GM19328 (cell line): ENCODE data around the gene ZNF503.

Source experiments
- ATAC-seq: cut with Tn5 transposase; IDR thresholded peaks from one replicate; pipeline ENCODE4 v1.9.1; 2021; ENCODE audit warnings: mild to moderate bottlenecking, moderate library complexity; ENCODE audit not compliant: unreplicated experiment

The ZNF503 gene

DNA sequence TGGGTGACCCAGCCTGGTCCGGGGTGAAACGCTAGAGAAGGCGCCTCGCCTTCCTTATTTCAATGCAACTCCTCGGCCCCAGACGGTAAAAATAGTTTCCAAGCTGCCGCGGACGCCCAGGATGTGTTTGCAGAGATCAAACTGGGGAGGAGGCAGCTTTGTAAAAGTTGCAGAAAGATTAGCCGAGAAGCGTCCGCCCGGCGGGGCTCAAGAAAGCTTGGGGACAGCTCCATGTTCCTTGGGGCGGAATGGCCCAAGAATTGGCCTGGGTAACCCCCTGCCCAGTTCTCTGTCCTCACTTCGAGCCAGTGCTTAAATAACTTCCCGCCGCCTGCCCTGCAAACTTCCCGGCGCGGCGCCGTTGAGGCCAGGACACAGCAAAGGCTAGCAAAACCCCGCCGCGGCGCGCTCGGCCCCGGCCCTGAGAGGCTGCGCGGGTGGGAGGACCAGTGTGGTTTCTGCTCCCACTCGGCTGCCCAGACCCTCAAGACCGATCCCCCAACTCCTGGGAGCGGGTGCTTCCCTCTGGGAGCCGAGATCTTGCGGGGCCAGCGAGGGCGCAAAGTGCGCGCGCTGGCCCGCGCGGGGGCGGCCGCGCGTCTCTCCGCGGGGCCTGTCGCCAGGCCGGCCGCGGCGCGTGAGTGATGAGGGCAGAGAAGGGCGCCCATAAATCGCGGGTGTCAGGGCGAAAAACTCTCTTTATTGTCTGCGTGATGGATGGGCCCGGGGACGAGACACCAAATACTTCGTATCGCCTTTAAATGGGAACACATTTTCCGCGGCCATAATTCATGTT lies 6.3 kb upstream of the ZNF503 start:
- ATAC-seq: no peak

DNA sequence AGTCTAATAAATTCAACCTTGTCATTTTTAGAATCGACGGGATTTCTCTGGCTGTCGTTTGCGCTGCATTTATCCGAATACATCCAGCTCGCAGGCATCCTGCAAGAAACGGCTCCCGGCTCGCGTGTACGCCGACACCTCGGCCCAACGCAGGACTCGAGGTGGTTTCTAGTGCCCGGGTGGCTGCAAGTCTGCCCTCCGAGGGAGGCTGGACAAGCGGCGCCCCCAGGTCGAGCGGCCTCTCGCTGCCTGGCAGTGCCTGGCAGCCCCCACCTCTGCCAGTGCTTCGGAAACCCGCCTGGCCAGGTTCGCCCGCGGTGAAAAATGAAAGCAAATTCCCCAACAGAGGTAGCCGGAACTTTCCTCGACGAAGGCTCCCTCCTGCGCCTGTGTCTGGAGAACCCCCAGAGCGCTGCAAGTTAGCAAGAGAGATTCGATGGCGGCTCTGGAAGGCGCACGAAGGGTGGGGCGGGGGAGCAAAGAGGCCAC lies 5.7 kb upstream of the ZNF503 start:
- no peak for ATAC-seq

DNA sequence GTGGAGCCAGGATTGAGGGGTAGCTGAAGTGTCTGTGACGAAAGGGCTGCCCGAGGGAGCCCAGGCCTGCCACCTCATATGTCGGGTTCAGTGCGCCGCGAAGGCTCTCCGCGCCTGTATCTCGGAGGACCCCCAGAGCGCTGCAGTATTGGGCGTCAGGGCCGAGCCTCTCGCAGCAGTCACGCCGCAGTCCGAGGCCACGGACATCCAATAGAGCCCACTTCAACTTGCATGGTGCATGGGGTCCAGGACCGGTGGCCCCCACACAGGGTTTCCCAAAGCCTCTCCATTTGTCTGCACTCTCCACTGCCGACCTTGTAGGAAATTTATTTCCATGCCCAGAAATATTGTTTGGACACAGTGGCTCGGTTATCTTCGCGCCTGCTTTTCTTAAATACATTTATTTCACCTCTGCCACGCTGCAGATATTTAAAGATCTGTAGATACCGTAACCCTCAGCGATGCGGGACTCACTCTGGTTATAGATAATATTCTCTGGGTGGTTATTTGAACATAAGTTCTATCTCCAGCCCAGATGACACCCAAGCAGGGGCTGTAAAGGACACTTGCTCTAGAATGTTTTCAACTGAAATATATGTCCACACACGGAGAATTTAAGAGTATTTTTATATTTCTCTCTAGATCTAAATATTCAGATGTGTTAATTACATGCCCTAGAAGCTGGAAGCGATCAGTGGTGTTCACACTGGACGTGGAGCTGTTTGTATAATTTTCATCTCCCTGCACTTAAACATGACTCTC lies 5.1 kb upstream of the ZNF503 start:
- ATAC-seq: no peak

DNA sequence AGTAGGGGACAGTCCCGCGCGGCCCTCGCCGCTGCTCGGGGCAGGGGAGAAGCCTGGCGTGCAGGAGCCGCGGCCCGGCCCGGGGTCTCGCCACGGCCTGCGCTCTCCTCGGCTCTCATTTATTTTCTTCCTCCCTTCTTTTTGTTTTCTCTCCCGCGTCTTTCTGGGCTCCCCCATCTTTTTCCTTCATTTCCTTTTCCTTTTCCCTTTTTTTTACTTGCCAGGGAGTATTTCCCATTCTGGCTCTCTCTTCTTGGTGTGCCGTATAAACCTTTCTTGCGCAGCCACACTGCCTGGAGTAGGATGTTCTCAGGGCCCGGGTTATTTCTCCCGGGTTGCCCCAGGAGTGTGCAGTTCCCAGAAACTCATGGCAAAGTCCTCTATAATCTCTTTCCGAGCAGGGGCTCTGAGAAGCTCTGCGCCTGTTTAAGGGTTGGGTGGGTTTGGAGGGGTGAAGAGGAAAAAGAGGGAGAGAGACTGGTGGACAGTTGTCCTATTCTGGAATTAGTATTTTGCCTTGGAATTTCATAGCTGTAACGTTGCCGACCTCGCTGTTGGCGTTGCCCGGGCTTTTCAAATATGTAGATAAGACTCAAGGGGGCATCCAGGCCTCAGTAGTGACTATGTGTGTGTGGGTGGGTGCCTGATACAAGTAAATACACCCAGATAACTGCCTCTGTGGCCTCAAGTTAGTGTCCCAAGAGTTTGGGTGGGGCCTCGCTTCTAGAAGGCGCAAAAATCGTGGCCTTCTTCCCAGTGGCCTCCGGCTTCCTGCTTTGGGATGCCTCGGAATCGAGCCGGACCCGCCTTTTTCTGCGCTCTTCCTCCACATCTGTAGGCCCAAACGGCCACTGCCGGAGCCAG lies 4.3 kb upstream of the ZNF503 start:
- ATAC-seq: no peak

DNA sequence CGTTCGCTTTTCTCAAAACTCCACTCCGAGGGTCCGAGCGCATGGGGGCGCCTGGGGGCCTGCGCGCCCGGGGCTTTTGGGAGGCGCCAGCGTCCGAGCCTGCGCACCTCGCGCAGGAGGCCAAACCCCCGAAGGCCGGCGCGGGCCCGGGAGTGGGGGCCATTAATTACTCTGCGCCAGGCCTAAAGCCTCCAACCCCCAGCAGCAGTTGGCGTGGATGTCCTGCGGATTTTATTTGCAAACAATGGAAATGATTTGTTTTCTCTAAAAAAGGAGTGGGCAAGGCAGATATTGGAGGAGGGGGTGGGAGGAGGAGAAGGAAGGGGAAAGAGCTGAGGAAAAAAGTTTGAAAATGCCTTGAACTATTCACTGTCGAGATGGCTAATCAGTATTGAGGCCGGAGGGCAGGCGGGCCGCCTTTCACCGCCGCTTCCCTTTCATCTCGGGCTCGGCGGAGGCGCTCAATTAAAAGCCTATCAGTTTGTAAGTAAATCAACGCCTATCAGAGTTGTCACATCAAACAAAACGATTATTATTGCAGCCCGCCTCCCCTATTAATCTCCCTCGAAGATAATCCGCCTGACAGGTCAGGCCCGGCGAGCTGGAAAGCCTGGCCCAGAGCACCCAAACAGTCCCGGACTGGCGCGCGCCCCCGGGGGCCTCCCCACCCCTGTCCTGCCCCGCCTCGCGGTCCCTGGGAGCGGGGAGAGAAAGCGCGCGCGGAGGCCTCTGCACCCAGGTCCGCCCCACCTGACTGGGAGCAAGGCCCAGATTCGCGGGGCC lies 3.4 kb upstream of the ZNF503 start:
- ATAC-seq: no peak

DNA sequence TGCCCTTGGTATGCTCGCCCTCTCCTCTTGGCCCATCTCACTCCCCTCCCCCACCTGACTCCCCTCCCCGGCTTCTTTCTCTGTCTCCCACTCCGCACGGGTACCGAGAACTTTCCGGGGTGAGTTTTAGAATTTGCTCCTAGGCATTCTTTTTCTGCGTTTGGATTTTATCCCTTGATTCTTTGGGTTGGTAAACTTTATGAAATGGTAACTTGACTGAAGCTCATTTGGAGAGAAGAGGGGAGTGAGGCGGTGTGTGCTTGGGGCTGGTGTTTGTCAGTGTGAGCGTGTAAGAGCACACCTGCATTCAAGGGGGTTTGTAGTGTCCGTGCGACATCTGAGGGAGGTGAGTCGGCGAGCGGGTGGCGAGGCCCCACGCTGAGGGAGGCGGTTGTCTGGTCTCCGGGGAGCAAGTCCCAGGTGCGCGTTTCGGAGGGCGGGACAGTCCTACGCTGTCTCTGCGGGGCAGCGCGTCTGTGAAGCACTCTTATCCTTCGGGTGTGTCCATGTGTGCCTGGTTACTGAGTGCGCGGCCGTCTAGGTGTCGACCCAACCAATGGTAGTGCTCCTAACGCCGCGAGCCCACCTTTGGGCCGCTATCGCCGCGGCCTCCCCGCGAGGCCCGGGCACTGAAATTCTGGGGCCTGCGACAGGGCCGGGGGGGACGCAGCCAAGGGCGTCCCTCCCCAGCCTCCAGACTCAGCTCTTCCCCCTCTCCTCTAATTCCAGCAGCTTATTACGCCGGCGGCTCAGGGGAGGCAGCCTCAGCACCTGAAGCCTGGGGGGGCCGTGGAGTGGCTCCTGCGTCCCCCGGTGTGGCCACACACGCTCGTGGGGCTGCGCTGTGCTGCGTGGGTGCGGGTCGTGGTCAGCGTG lies 2.6 kb upstream of the ZNF503 start:
- ATAC-seq: no peak

DNA sequence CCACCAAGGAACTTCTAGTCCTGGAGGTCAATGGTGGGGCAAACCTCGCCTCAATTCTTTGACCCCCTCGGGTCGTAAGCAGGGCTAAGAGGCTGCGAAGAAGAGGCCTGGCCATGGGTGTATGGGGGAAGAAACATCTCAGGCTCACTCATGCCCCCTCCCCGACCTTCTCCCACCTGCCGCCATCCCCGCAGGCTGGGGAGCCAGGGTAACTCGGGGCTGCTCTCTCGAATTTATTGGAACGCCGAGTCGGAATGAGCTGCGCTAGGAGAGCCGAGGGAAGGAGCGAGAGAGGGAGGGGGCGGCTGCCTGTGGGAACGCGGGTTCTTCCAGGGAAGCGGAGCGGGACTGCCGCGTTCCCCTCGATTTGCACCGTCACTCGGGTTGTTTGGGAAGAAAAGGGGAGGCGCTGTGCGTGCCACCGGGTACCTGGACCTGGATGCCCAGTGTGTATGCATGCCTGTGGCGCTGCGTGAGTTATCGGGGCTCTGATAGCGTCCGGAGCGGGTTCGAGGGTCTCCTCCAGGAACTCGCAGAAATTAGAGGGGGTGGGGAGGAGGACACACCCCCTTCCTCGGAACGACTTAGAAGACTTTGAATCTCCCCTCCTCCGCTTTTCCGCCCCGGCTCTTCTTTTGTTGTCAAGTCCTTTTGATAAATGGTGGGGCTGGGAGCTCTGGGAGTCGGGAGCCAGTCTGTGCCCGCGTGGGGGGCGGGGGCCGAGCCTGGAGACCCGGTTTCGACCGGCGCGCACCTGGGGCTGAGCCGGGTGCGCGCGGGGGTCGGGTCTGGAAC lies 1.8 kb upstream of the ZNF503 start:
- ATAC-seq: no peak

DNA sequence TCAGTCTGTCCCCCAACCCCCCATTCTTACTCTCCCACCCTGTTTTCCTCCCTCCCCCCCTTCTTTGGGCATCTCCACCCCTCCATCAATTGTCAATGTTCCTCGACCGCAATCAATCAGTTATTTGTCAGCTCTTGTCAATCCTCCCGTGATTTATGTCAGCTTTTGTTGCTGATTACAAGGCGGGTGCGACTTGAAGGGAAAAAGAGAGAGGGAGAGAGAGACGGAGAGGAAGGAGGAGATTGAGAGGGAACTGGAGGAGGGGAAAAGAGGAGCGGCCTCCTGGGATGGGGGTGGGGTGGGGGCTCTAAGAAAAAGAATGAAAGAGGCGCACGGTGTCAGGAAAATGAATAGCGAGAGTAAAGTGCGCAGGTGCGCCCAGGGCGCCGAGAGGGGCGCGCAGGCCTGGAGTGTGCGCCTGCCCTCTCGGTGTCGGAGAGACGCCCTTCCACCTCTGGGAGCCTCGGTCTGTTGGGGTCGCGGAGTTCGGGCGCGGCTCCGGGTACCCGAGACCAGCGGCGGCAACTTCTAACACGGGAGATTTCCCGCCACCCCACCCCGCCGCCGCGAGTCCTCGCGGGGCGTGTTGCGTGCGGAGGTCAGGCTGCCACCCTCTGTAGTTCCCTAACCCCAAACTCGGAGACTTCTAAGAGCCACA lies 1.1 kb upstream of the ZNF503 start:
- no peak for ATAC-seq

DNA sequence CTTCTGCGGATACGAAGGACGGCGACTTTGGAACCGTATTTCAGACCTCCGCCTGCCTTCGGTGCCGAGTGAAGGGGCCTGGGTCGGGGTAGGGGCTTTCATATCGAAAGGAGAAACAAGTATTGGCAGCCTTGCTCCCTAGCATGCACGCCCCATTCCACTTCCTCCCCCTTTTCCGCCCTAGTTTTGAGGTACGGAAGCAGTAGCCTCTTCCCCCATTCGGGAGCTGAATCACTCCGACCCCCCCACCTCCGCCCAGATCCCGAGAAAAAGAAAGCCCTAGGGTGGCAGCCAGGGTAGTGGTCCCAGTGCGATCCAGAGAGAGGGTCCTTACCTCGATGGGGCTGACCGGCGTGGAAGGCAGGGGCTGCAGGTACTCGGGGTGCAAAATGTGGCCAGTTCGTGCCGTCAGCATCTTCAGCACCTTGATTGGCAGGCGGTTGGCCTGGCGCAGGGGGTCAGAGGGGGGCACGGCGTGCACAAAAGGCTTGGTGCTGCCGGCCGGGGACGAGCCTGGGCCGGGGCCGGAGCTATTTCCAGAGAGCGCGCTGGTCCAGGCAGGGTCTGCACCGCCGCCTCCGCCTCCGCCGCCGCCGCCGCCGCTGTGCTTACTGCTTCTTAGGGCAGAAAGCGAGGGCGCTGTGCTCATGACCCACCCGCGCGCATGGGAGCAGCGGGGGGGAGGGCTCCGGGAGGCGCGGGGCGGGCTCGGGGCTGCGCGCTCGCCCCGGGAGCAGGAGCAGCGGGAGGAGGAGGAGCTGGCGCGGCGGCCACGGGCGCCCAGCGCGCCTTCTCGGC lies 594 bp downstream of the ZNF503 start:
- ATAC-seq: no peak

DNA sequence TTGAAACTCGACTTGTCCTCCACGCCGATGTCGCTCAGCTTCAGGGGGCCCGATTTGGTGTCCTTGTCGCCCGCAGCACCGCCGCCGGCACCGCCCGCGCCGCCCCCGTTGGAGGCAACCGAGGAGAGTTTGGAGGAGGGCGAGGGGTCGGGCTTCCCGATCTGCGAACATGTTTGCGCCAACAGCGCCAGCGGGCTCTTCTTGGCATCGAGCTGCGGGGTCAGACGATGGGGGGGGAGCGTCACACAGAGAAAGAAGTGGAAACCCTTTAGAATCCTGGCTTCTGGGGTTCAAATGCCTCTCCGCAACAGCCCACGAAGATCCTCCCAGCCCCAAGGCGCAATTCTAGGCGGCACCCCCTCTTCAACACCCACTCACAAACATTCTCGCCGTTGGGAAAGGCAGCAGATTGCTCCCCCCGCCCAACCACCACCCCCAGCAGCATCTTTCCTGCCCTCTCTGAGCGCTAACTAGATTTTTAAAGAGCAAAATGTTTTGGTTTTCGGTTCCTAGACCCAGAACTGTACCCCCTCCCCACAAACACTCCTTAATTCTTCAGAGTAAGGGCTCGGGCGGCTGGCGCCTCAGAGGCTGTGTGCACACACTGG lies 1.3 kb downstream of the ZNF503 start:
- no peak for ATAC-seq

DNA sequence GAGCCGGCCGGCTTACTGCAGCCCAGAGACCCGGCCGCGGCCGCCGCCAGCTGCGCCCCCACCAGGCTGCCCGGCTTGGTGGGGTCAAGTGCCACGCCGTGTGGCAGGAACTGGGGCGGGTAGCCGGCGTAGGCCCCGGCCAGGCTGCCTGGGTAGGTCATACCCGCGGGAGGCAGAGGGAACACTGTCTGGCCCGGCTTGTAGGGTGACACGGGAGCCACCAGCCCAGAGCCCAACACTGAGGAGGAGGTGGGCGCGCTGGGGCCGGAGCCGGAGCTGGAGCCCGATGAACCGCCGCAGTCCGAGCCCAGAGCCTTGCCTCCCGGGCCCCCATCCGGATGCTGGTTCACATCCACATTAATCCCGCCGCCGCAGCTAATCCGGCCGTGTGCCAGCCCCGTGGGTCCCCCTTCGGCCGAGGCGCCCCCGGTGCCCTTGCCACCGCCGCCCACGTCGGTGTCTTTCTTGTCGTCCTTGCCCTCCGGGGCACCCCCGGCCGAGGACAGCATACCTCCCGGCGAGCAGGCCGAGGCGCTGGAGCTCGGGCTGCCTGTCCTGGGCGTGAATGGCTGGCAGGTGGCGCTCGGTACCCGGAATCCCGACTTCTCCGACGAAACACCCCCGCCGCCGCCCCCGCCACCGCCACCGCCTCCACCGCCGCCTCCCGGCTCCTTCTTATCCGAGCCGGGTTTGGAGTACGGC lies 2.0 kb downstream of the ZNF503 start:
- ATAC-seq: no peak

DNA sequence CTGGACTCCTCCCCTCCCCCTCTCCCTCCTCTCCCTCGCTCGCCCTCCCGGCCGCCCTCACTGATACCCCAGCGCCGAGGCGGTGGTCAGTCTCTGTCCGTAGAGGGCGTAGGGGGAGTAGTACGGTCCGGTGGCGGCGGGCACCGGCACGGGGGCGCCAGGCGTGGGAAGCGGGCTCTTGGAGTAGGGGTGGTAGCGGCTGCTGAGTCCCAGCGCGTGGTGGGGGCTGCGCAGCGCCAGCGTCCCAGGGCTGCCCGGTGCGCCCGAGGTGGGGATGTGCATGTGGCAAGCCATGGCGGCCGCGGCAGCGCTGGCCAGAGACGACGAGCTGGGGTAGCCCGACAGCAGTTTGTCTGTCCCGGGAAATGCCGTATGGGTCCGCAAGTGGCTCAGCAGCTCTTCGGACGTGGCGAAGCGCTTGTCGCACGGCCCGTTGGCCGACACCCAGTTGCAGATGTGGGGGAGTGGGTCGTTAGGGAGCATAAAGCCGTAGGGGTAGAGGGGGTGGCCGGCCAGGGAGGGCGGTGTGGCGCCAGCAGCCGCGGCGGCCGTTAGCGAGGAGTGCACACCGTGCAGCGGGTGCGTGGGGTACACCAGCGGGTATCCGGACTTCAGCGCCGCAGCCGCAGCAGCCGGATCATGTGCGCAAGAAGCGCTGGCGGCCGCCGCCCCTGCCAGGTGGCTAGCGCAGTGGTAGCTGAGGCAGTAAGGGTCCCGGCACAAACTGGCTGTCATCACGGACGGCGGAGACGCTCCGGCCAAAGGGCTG lies 2.7 kb downstream of the ZNF503 start:
- no peak for ATAC-seq

DNA sequence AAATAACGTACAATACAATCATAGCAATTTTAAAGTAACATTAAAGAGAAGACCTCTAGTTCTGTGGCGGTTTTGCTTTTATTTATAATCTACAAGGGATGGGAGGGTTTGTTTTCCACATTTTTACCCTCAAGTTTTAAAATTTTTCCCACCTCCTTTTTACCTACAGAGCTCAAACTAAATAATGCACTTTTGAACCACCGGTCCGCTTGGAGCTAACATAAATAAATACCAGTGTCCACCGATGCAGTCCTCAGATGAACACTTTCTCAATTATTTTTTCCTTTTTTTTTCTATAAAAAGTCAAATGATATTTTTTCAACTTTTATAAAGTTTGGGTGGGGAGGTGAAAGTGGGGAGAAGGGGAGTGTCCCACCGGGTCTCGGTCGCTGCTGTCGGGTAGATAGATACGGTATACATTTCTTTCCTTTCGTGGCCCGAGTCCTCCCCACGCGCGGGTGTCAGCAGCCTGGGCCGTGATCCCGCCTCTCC lies 3.3 kb downstream of the ZNF503 start:
- no peak for ATAC-seq

DNA sequence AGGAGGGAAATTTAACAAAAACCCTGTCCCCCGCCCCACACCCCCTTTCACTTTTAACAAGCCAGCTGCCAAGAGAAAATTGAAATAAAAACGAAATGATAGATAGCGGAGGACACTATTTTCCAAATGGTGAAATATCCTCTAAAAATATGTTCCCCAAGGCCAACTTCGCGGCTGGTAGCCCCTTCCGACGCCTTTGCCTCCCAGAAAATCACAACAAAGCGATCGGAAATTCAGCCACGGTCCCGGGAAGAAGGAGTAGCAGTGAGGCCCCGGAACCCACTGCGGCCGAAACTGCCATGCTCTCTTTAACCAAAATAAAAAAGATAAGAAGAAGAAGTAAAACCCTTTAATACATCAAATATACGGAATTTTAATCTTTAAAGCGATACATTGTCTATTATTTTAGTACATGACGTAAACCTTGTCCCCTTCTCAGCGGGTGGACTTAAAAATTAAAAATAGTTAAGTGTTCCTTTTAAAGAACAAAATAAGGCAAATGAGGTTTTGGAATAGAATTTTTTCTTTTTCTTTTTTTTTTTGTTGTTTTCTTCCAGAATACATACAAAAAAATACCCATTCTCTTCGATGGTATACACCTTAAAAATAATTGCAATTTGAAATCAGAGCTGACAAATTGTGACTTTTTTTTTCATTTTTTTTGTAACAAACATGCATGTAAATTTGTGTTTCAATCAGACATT lies 3.9 kb downstream of the ZNF503 start:
- ATAC-seq: no peak
